Measurements from ENCODE around the gene MYRF. TPM values are rescaled to one million over a fixed set of nuclear protein-coding genes. Genes with fewer than 3 reads are reported as not detected.

The MYRF gene
- total RNA-seq, 1 experiment from 2014 or later: 5.1 TPM

DNA sequence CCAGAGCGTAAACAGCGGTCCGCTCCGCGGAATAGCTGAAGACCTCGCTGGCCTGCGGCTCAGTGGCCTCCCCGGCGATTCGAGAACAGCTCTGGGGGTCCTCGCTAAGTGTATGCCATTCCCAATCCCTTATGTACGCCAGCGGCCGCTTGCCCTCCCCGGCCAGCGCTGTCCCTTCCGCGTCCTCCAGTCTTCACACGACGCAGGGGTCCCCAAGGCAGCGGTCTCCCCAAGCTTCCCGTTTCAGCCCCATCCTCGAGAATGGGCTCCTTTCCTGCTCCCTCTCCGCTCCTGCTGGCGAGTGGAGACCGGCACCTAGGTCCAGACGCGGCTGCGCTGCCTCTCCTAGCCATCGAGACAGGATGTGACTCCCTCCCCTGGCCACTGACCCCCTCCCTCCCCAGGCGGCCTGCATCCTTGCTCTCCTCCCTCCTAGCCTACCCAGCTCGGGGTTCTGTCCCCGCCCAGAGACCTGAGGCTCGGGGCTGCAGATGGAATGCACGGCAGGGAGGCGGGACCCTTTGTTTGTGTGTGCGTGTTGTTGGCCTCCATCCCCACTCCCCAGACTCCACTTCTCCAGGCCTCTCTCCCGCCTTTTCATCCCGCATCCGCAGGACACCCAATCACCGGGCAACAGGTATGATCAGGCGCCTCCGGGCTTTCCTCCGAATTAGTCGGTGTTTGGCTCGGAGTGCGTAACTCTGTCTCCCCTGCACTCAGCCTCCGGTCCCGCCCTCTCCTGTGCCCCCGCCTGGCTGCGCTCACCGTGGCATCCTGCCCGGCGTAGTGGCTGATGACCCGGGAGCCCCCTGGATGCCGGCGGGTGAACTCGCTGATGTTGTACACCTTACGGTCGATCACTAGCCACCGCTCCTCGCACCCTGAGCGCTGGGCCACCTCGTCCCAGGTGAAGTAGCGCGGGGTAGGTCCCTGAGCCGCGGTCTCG, 63.6 kb downstream of the MYRF start:
- ATAC-seq: peak; percentile 45
- Histone ChIP-seq H3K27ac (ENCODE audit: low read length) (peak overlapping the region; percentile 86), H2AFZ (ENCODE audit: low read length) (peak overlapping the region; percentile 76), H3K4me3 (ENCODE audit: low read length) (peak overlapping the region; percentile 78), H3K27me3 (ENCODE audit: low read length) (no peaks in the 10 kb centered on the region), H3K9ac (ENCODE audit: low read length) (peak overlapping the region; percentile 92), H3K4me1 (ENCODE audit: insufficient read depth, low read length) (peaks cover 38% of the 10 kb centered on the region), H4K20me1 (ENCODE audit: low read length) (no peaks in the 10 kb centered on the region), H3K4me2 (ENCODE audit: low read length) (peak overlapping the region; percentile 92), H3K9me2 (replicated peaks; ENCODE audit: low read length) (no peaks in the 10 kb centered on the region), H3F3A (ENCODE audit: low read length, unreplicated experiment) (no peaks in the 10 kb centered on the region), H3K9me3 (ENCODE audit: low read length) (no peaks in the 10 kb centered on the region), H3K36me3 (ENCODE audit: low read depth, low read length) (peaks cover 14% of the 10 kb centered on the region; the same call in 1 of the 2 replicates), H3K79me2 (ENCODE audit: low read length) (peaks cover 39% of the 10 kb centered on the region)
- ChIA-PET POLR2A (ENCODE audit: unreplicated experiment) (interaction anchor here (0.6 to 1.3 kb wide), 3 partner anchors 12 to 1025 kb away, joined by 3 to 17 read pairs (median 6); partner anchors contain the start of gene FADS2), CTCF (interaction anchor here (1.0 to 1.7 kb wide), 3 partner anchors 19 to 266 kb away, joined by 5 to 14 read pairs (median 5); no protein-coding TSS in a partner anchor)
- TF ChIP-seq EZH2 (IDR thresholded peaks at IDR 0.05; ENCODE audit: low read length, unreplicated experiment) (no peak), CTCF (conservative IDR thresholded peaks at IDR 0.05; ENCODE audit: low read depth, low read length) (no peak), EZH2phosphoT487 (IDR thresholded peaks at IDR 0.05; ENCODE audit: borderline replicate concordance, low read length) (no peak)
- peak; percentile 92 for DNase-seq
- BruUV-seq (replicated peaks): TSS peak; percentile 61
- intact Hi-C loops (cut with micrococcal nuclease): loop anchor here (1.0 to 5.0 kb wide), 2 partner anchors 19 to 76 kb away; partner anchors contain the start of gene FADS3

GRCh38 chr11:61816736-61817455, 64.5 kb downstream of the MYRF start, which contains the start of gene FADS1:
FADS1 (minus strand) TSS chr11:61817003; CDS start chr11:61816929, 74 bp downstream.
- peak within 1 kb of the TSS; percentile 92 for H3K9ac ChIP-seq (ENCODE audit: low read length)
- no peaks in the 10 kb centered on the region for H3K9me2 ChIP-seq (replicated peaks; ENCODE audit: low read length)
- BruUV-seq (replicated peaks): no TSS peak
- peak; percentile 44 for ATAC-seq
- H4K20me1 ChIP-seq (ENCODE audit: low read length): no peaks in the 10 kb centered on the region
- intact Hi-C loops (cut with micrococcal nuclease): loop anchor here (1.0 to 5.0 kb wide), 2 partner anchors 25 to 75 kb away; partner anchors contain the start of genes FADS3, FEN1 and TMEM258
- ChIA-PET POLR2A (ENCODE audit: unreplicated experiment) (interaction anchor here (0.5 to 0.6 kb wide), 2 partner anchors 150 to 1025 kb away, joined by 3 to 6 read pairs; no protein-coding TSS in a partner anchor), CTCF (interaction anchor here (1.0 kb wide), 1 partner anchor 20 kb away, joined by 5 read pairs; no protein-coding TSS in a partner anchor)
- peak; percentile 97 for DNase-seq
- peak within 1 kb of the TSS; percentile 86 for H3K27ac ChIP-seq (ENCODE audit: low read length)
- peaks cover 46% of the 10 kb centered on the region for H3K4me1 ChIP-seq (ENCODE audit: insufficient read depth, low read length)
- peak within 1 kb of the TSS; percentile 76 for H2AFZ ChIP-seq (ENCODE audit: low read length)
- H3F3A ChIP-seq (ENCODE audit: low read length, unreplicated experiment): no peaks in the 10 kb centered on the region
- H3K36me3 ChIP-seq (ENCODE audit: low read depth, low read length): peaks cover 12% of the 10 kb centered on the region; the same call in 1 of the 2 replicates
- peak within 1 kb of the TSS; percentile 92 for H3K4me2 ChIP-seq (ENCODE audit: low read length)
- no peaks in the 10 kb centered on the region for H3K9me3 ChIP-seq (ENCODE audit: low read length)
- H3K27me3 ChIP-seq (ENCODE audit: low read length): no peaks in the 10 kb centered on the region
- peak within 1 kb of the TSS; percentile 78 for H3K4me3 ChIP-seq (ENCODE audit: low read length)
- TF ChIP-seq EZH2phosphoT487 (IDR thresholded peaks at IDR 0.05; ENCODE audit: borderline replicate concordance, low read length) (no peak), CTCF (conservative IDR thresholded peaks at IDR 0.05; ENCODE audit: low read depth, low read length) (peak; percentile 69)
- H3K79me2 ChIP-seq (ENCODE audit: low read length): peaks cover 39% of the 10 kb centered on the region

Measured in PC-3 (cell line).